Measurements from ENCODE around the gene EIF3L. TPM values are rescaled to one million over a fixed set of nuclear protein-coding genes. Genes with fewer than 3 reads are reported as not detected.
A peak's percentile ranks its signal among the peaks of the same experiment; 100 is the strongest.
"Not testable (repeated sequence)": the region's sequence is repeated elsewhere in the genome, so short reads cannot be mapped to it uniquely, and the experiment has no call there.

Gene EIF3L
- 100 to 1,000 TPM; 271 to 340 TPM for total RNA-seq

DNA sequence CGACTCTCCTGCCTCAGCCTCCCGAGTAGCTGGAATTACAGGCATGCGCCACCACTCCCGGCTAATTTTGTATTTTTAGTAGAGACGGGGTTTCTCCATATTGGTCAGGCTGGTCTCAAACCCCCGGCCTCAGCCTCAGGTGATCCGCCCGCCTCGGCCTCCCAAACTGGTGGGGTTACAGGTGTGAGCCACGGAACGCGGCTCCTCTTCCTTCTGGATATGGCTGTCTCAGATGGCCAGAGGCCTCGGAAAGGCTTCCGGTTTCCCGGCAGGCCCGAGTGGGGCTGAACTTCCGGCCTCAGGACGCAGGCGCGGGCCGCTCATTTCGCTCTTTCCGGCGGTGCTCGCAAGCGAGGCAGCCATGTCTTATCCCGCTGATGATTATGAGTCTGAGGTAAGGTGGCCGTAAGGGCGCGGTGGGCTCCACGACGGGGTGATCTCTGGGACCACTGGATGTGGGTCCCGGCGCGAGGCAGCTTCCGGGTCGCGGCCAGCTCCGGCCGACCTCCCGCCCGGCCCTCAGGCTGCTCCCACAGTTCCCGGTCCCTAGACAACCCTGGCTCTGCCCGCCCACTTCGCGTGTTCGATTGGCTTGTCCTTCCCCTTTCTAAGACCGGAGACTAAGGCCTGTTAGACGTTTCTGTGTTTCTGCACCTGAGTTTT lies at the start of gene EIF3L:
Gene EIF3L, plus strand, starts transcription at position 331 of the 663 bp plus-strand sequence. Its CDS starts 31 bp downstream, at position 362.
- H3K4me3 Mint-ChIP-seq = peak within 1 kb of the TSS; percentile 99
- H3K9me3 Mint-ChIP-seq = no peaks in the 10 kb centered on the region
- ATAC-seq (peak; percentile 84 to 86), DNase-seq (ENCODE audit: low spot score) (peak; percentile 92)
- no peaks in the 10 kb centered on the region for H3K27me3 Mint-ChIP-seq
- peaks cover 41 to 43% of the 10 kb centered on the region in 2 donors for H3K4me1 Mint-ChIP-seq (ENCODE audit: low read depth in 2 of 2)
- peak within 1 kb of the TSS; percentile 98 to 100 for H3K27ac Mint-ChIP-seq
- peaks cover 37% of the 10 kb centered on the region for H3K36me3 Mint-ChIP-seq

DNA sequence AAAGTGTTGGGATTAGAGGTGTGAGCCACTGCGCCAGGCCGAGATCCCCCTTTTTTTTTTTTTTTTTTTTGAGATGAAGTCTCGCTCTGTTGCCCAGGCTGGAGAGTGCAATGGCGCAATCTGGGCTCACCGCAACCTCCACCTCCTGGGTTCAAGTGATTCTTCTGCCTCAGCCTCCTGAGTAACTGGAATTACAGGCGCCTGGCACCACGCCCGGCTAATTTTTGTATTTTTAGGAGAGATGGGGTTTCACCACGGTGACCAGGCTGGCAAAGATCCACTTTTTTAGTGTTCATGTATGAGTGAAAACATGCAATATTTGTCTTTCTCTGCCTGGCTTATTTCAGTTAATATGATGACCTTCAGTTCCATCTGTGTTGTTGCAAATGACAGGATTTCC lies 49.2 kb upstream of the EIF3L start:
- not testable (repeated sequence) for H3K36me3 Mint-ChIP-seq; H3K4me3 Mint-ChIP-seq; H3K27ac Mint-ChIP-seq; DNase-seq (ENCODE audit: low spot score); ATAC-seq; H3K9me3 Mint-ChIP-seq
- Mint-ChIP-seq H3K4me1 (ENCODE audit: low read depth in 2 of 2) (peaks cover 8 to 12% of the 10 kb centered on the region in 2 donors), H3K27me3 (peaks cover 17% of the 10 kb centered on the region in 2 donors)

DNA sequence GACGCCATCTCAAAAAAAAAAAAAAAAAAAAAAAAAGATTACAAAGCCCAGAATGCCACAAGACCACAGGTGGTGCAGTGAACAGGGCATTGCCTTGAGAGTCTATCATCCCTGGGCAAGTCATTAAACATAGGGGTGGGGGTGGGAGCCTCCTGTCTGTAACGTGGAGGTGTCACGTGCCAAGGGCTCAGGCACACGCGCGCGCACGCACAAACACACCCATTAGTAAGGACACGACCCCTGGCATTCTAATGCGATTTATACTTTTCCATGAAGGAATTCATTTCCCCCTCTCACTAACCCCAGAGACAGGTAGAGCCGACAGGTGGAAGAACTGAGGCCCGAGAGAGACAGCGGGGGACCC lies 47.3 kb upstream of the EIF3L start:
- Mint-ChIP-seq H3K27ac (no peak overlapping the region), H3K9me3 (peaks cover 3% of the 10 kb centered on the region), H3K27me3 (peaks cover 27 to 32% of the 10 kb centered on the region in 2 donors), H3K4me3 (peak overlapping the region; percentile 58), H3K4me1 (ENCODE audit: low read depth in 2 of 2) (peaks cover 18 to 28% of the 10 kb centered on the region in 2 donors), H3K36me3 (peaks cover 4% of the 10 kb centered on the region)
- DNase-seq (ENCODE audit: low spot score) (no peak), ATAC-seq (no peak)

DNA sequence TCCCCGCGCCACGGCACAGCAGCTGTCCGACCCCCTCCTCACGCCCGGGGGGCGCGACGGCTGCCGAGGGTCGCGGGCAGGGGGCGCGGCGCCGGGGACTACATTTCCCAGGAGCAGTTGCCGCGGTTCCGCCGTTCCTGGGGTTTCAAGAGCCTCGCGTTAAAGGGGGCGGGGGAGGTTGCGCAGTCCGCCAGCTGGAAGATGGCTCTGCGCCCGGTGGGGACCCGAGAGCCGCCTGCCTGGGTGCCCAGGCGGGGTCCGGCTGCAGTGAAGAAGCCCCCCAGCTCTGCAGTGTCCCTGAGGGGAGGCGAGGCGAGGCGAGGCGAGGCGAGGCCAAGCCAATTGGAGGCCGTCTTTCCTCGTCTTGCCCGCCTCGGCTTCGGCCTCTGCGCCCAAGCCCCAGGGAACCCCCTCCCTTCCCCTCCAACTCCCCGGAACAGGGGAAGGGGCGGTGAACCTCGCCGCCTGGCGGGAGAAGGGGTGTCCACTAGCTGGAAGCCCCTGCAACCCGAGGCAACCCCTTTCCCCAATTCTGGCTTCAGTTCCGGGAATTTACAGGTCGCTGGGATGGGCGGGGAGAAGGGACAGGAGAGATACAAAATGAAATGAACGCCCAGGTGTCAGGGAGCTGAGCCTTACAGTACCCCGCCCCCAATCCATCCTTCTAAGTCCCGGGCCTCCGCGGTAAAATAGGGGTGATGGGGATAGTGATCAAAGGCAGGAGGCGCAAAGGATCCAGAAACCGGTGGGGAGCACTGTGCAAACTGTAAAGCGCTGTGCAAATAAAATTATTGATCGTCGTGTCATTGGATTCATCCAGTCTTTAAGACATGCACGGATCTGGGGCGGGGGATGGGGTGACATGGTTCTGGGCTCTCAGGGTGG lies 46.7 kb upstream of the EIF3L start:
- H3K36me3 Mint-ChIP-seq = peaks cover 4% of the 10 kb centered on the region
- DNase-seq (ENCODE audit: low spot score) (no peak), ATAC-seq (no peak)
- H3K4me3 Mint-ChIP-seq = peak overlapping the region; percentile 58
- peaks cover 18 to 28% of the 10 kb centered on the region in 2 donors for H3K4me1 Mint-ChIP-seq (ENCODE audit: low read depth in 2 of 2)
- peaks cover 27 to 32% of the 10 kb centered on the region in 2 donors for H3K27me3 Mint-ChIP-seq
- H3K9me3 Mint-ChIP-seq = peaks cover 3% of the 10 kb centered on the region
- H3K27ac Mint-ChIP-seq = no peak overlapping the region

DNA sequence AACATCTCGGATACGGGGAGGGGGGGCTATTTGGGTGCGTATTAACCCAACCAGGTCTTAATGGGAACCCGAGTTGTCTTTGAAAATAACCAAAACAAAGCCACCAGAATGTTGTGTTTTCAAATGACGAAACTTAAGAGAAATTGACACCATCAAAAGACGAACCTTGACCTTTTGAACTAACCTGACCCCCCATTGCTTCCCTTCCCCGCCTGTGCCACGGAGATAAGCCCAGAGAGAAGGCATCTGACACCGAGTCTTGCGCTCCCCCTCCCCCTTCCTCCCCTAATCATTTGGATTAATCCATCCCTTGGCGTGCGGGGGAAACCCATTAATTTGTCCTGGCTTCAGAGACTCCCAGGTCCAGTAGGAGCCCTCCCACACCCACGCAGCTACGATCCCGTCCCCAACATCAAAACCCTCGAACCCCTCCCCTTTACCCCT lies 46.0 kb upstream of the EIF3L start:
- peaks cover 4% of the 10 kb centered on the region for H3K36me3 Mint-ChIP-seq
- DNase-seq (ENCODE audit: low spot score) = no peak
- peaks cover 3% of the 10 kb centered on the region for H3K9me3 Mint-ChIP-seq
- no peak for ATAC-seq
- peaks cover 19 to 33% of the 10 kb centered on the region in 2 donors for H3K4me1 Mint-ChIP-seq (ENCODE audit: low read depth in 2 of 2)
- H3K4me3 Mint-ChIP-seq = peak overlapping the region; percentile 39
- no peak overlapping the region for H3K27ac Mint-ChIP-seq
- peaks cover 27 to 32% of the 10 kb centered on the region in 2 donors for H3K27me3 Mint-ChIP-seq

DNA sequence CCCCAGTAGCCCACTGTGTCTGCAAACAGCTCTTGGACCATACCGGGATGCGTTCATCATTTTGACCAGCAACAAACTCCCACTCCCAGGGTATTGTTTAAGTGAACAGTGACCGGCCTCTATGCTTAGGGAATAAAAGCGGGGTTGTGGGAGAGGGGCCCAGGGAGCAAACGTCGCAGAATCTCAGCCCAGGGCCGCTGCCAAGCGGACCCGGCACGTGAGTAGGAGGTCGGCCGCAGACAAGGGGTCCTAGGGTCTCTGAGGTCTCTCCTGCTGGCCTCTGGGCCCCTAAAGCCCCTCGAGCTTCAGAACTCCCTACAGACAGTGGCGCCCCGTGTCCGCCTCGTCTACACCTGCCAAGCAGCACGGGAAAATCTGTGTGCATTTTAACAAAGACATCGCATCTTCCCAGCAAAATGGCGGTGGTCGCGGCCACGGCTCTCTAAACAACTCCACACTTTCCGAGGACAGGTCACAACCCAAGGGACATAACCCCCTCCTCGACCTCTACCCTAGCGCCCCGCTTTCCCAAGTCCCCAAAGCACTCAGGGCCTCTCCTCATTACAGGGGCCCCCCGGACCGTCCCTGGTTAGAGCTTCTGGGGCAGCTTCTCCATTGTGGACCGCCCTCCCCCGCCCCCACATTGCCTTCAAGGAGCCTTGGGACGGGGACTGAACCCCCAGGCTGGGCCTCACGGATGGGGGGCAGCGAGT lies 45.4 kb upstream of the EIF3L start:
- Mint-ChIP-seq H3K27ac (no peak overlapping the region), H3K36me3 (peaks cover 4% of the 10 kb centered on the region), H3K9me3 (peaks cover 3% of the 10 kb centered on the region), H3K27me3 (peaks cover 27 to 32% of the 10 kb centered on the region in 2 donors), H3K4me1 (ENCODE audit: low read depth in 2 of 2) (peaks cover 21 to 38% of the 10 kb centered on the region in 2 donors), H3K4me3 (peak overlapping the region; percentile 45)
- DNase-seq (ENCODE audit: low spot score) (no peak), ATAC-seq (no peak)

DNA sequence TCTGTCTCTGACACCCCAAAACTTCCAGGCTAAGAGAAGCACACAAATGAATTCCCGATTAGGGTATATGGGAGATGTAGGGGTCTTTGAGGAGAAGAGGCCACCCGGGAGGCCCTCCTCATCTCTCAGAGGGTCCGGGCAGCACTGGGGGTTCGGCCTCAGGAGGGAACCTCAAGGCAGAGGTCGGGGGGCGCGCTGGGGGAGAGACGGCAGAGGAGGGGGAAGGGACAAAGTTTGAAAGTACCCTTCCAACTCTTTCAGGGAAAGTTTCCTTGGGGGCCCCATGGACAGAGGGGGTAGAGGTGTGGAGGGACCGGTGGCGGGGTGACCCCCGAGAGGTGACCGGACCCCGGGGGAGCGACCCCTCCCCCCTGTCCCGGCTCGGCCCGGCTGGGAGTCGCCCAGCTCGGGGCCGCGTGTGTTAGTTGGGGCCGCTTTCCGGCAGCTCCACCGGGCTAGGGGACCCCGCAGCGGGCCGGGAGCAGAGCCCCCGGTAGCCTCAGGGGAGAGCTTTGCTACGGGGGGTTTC lies 44.8 kb upstream of the EIF3L start:
- no peak overlapping the region for H3K27ac Mint-ChIP-seq
- peaks cover 21 to 38% of the 10 kb centered on the region in 2 donors for H3K4me1 Mint-ChIP-seq (ENCODE audit: low read depth in 2 of 2)
- peaks cover 27 to 32% of the 10 kb centered on the region in 2 donors for H3K27me3 Mint-ChIP-seq
- ATAC-seq (no peak), DNase-seq (ENCODE audit: low spot score) (no peak)
- H3K4me3 Mint-ChIP-seq = peak overlapping the region; percentile 45
- peaks cover 3% of the 10 kb centered on the region for H3K9me3 Mint-ChIP-seq
- H3K36me3 Mint-ChIP-seq = peaks cover 4% of the 10 kb centered on the region

DNA sequence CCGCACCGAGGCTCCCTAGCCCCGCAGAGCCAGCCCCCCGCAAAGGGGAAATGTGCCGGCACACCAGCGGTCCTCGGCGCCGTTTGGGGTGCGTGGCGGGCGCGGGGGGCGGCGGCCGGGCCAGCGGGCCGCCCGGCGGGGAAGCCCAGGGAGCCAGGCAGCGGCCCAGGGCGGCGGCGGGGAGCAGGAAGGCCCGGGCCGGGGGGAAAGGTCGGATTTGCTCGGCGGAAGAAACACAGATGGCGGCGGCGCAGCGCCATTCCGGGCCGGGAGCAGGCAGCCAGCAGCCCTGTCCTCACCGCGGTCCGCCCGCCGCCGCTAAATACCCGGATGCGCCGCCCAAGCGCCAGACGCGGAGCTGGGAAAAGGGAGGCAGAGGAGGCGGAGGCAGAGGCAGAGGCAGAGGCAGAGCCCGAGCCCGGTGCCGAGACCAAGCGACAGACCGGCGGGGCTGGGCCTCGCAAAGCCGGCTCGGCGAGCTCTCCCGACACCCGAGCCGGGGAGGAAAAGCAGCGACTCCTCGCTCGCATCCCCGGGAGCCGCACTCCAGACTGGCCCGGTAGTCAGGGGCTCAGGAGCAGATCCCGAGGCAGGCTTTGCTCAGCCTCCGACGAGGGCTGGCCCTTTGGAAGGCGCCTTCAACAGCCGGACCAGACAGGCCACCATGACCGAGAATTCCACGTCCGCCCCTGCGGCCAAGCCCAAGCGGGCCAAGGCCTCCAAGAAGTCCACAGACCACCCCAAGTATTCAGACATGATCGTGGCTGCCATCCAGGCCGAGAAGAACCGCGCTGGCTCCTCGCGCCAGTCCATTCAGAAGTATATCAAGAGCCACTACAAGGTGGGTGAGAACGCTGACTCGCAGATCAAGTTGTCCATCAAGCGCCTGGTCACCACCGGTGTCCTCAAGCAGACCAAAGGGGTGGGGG lies 44.1 kb upstream of the EIF3L start:
- peak overlapping the region; percentile 57 for H3K4me3 Mint-ChIP-seq
- ATAC-seq (peak; percentile 38 to 60), DNase-seq (ENCODE audit: low spot score) (peak; percentile 80)
- H3K4me1 Mint-ChIP-seq (ENCODE audit: low read depth in 2 of 2) = peaks cover 21 to 38% of the 10 kb centered on the region in 2 donors
- H3K27me3 Mint-ChIP-seq = peaks cover 30 to 39% of the 10 kb centered on the region in 2 donors
- peaks cover 4% of the 10 kb centered on the region for H3K36me3 Mint-ChIP-seq
- H3K27ac Mint-ChIP-seq = peak overlapping the region in 1 of 2 donors; percentile 48
- peaks cover 3% of the 10 kb centered on the region for H3K9me3 Mint-ChIP-seq

DNA sequence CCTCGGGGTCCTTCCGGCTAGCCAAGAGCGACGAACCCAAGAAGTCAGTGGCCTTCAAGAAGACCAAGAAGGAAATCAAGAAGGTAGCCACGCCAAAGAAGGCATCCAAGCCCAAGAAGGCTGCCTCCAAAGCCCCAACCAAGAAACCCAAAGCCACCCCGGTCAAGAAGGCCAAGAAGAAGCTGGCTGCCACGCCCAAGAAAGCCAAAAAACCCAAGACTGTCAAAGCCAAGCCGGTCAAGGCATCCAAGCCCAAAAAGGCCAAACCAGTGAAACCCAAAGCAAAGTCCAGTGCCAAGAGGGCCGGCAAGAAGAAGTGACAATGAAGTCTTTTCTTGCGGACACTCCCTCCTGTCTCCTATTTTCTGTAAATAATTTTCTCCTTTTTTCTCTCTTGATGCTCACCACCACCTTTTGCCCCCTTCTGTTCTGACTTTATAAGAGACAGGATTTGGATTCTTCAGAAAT lies 43.4 kb upstream of the EIF3L start:
- no peak overlapping the region for H3K27ac Mint-ChIP-seq
- peaks cover 4% of the 10 kb centered on the region for H3K36me3 Mint-ChIP-seq
- peaks cover 3% of the 10 kb centered on the region for H3K9me3 Mint-ChIP-seq
- DNase-seq (ENCODE audit: low spot score) (no peak), ATAC-seq (no peak)
- peaks cover 27 to 39% of the 10 kb centered on the region in 2 donors for H3K27me3 Mint-ChIP-seq
- H3K4me3 Mint-ChIP-seq = peak overlapping the region; percentile 57
- peaks cover 21 to 38% of the 10 kb centered on the region in 2 donors for H3K4me1 Mint-ChIP-seq (ENCODE audit: low read depth in 2 of 2)

DNA sequence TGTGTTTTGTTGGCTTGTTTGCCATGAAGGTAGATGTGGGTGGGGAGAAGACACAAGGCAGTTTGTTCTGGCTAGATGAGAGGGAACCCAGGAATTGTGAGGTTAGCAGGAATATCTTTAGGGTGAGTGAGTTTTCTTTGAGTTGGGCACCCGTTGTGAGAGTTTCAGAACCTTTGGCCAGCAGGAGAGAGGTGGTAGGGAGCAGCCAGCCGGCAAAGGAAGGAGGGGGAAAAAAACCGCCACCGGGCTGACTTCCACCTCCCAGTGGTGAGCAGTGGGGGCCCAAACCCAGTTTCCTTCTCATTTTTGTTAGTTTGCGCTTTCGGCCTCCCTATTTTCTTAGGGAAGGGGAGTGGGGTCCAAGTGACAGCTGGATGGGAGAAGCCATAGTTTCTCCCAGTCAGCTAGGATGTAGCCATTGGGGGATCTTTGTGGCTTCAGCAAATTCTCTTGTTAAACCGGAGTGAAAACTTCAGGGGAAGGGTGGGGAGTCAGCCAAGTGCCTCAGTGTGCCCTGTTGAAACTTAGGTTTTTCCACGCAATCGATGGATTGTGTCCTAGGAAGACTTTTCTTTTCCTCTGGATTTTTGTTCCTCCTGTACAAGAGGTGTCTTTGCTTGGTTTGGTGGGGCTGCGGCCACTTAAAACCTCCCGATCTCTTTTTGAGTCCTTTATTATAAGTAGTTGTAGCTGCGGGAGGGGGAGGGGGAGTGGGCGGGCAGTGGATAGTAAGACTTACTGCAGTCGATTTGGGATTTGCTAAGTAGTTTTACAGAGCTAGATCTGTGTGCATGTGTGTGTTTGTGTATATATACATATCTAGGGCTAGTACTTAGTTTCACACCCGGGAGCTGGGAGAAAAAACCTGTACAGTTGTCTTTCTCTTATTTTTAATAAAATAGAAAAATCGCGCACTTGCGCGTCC lies 42.5 kb upstream of the EIF3L start:
- no peak for ATAC-seq

DNA sequence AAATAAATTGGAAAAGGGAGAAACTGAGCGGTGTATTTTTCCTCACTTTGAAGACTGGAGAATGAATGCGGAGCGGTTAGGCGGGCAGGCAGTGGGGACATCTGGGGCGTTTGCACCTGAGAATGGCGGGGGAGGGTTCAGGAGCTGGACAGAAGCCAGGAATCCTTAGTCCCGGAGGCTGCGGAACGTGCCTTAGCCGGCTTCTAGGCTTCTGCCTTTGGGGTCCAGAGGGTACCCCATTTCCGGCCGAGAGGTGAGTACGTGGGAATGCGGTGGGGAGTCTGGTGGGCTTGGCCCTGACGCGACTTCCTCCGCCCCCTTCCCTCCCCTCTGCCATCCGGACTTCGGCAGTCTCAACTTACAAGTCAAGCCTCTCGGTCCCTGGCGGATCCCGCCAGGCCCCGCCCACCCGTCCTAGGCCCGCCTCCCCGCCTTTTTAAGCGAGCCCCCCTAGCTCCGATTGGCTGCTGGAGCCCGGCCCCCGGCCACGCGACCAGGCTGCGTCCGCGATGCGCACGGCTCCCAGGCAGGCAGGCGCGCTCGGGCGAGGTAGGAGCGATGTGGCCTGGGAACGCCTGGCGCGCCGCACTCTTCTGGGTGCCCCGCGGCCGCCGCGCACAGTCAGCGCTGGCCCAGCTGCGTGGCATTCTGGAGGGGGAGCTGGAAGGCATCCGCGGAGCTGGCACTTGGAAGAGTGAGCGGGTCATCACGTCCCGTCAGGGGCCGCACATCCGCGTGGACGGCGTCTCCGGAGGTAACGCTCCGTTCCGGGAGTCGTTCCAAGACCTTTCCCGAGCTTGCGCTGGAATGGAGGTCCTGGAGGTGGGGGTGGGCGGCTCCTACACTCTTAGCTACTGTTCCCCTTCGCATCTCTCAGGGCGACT lies 41.6 kb upstream of the EIF3L start, which contains the start of gene GCAT:
Gene GCAT, plus strand, starts transcription at position 525 of the 884 bp plus-strand sequence. Its CDS starts 34 bp downstream, at position 559.
- Mint-ChIP-seq H3K4me1 (ENCODE audit: low read depth in 2 of 2) (peaks cover 21 to 38% of the 10 kb centered on the region in 2 donors), H3K27ac (no peak within 1 kb of the TSS), H3K9me3 (peaks cover 3% of the 10 kb centered on the region), H3K36me3 (peaks cover 4% of the 10 kb centered on the region), H3K4me3 (peak within 1 kb of the TSS; percentile 85), H3K27me3 (peaks cover 25 to 38% of the 10 kb centered on the region in 2 donors)
- DNase-seq (ENCODE audit: low spot score) (peak; percentile 92), ATAC-seq (peak; percentile 98 to 99)

More for the DNA sequence above, 42.5 kb upstream of the EIF3L start:
- no peak overlapping the region for H3K27ac Mint-ChIP-seq
- H3K27me3 Mint-ChIP-seq = peaks cover 25 to 39% of the 10 kb centered on the region in 2 donors
- DNase-seq (ENCODE audit: low spot score) = no peak
- peaks cover 3% of the 10 kb centered on the region for H3K9me3 Mint-ChIP-seq
- peaks cover 21 to 38% of the 10 kb centered on the region in 2 donors for H3K4me1 Mint-ChIP-seq (ENCODE audit: low read depth in 2 of 2)
- H3K36me3 Mint-ChIP-seq = peaks cover 4% of the 10 kb centered on the region
- H3K4me3 Mint-ChIP-seq = peak overlapping the region; percentile 85

All from natural killer cell treated with Interleukin-12 subunit alpha and Interleukin-12 subunit beta and Interleukin-15 and Interleukin-18, amount 100 ng/mL, for 72 hours (primary cell).